HG03097 (cell line): ENCODE results near the gene JOSD1.

Experiments
- ATAC-seq: cut with Tn5 transposase; IDR thresholded peaks from one replicate; pipeline ENCODE4 v1.9.1; 2021; ENCODE audit not compliant: unreplicated experiment, low FRiP score

The JOSD1 gene

GRCh38 chr22:38638728-38639127 is 62.0 kb downstream of the JOSD1 start:
- no peak for ATAC-seq

- ATAC-seq: no peak
These were observed 62.5 kb downstream of the JOSD1 start for GRCh38 chr22:38638216-38638615.
